Measurements from ENCODE around the gene CDT1.

CDT1 gene

GRCh38 chr16:88842806-88843205, 39.2 kb downstream of the CDT1 start:
- no peaks in the 10 kb centered on the region for H3K27me3 ChIP-seq (ENCODE audit: low read length)
- no peaks in the 10 kb centered on the region for H3K36me3 ChIP-seq (ENCODE audit: low read length)
- no peaks in the 10 kb centered on the region for H3K9me3 ChIP-seq (ENCODE audit: insufficient read depth, low read length)
- H3K4me3 ChIP-seq (ENCODE audit: insufficient read depth, low read length, poor library complexity, severe bottlenecking), result no peak overlapping the region
- no peak overlapping the region for H3K9ac ChIP-seq (ENCODE audit: low read length)
- H4K20me1 ChIP-seq (ENCODE audit: low read depth, low read length), result no peaks in the 10 kb centered on the region
- H3K27ac ChIP-seq (ENCODE audit: low read depth, low read length), result no peak overlapping the region
- no peak overlapping the region for H2AFZ ChIP-seq (ENCODE audit: low read depth, low read length, severe bottlenecking)
- TF ChIP-seq, protein P1, sequence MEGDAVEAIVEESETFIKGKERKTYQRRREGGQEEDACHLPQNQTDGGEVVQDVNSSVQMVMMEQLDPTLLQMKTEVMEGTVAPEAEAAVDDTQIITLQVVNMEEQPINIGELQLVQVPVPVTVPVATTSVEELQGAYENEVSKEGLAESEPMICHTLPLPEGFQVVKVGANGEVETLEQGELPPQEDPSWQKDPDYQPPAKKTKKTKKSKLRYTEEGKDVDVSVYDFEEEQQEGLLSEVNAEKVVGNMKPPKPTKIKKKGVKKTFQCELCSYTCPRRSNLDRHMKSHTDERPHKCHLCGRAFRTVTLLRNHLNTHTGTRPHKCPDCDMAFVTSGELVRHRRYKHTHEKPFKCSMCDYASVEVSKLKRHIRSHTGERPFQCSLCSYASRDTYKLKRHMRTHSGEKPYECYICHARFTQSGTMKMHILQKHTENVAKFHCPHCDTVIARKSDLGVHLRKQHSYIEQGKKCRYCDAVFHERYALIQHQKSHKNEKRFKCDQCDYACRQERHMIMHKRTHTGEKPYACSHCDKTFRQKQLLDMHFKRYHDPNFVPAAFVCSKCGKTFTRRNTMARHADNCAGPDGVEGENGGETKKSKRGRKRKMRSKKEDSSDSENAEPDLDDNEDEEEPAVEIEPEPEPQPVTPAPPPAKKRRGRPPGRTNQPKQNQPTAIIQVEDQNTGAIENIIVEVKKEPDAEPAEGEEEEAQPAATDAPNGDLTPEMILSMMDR (IDR thresholded peaks at IDR 0.05; ENCODE audit: insufficient read depth, low read length, poor library complexity, severe bottlenecking), result no peak
- TF ChIP-seq EZH2phosphoT487 (conservative IDR thresholded peaks at IDR 0.05; ENCODE audit: low read length), result no peak
- H3K4me2 ChIP-seq (ENCODE audit: low read depth, low read length, poor library complexity, severe bottlenecking), result no peak overlapping the region
- no peaks in the 10 kb centered on the region for H3K9me2 ChIP-seq (replicated peaks; ENCODE audit: insufficient read depth, low read length)
- no peaks in the 10 kb centered on the region for H3K79me2 ChIP-seq (ENCODE audit: insufficient read depth, low read length)
- no peaks in the 10 kb centered on the region for H3F3A ChIP-seq (ENCODE audit: insufficient read depth)

- no peaks in the 10 kb centered on the region for H3K79me2 ChIP-seq (ENCODE audit: insufficient read depth, low read length)
- no peaks in the 10 kb centered on the region for H4K20me1 ChIP-seq (ENCODE audit: low read depth, low read length)
- no peak overlapping the region for H3K27ac ChIP-seq (ENCODE audit: low read depth, low read length)
- no peak overlapping the region for H3K4me3 ChIP-seq (ENCODE audit: insufficient read depth, low read length, poor library complexity, severe bottlenecking)
- H3K9me3 ChIP-seq (ENCODE audit: insufficient read depth, low read length), result no peaks in the 10 kb centered on the region
- H3F3A ChIP-seq (ENCODE audit: insufficient read depth), result no peaks in the 10 kb centered on the region
- no peak overlapping the region for H2AFZ ChIP-seq (ENCODE audit: low read depth, low read length, severe bottlenecking)
- H3K36me3 ChIP-seq (ENCODE audit: low read length), result no peaks in the 10 kb centered on the region
- no peaks in the 10 kb centered on the region for H3K27me3 ChIP-seq (ENCODE audit: low read length)
- no peaks in the 10 kb centered on the region for H3K9me2 ChIP-seq (replicated peaks; ENCODE audit: insufficient read depth, low read length)
- H3K4me2 ChIP-seq (ENCODE audit: low read depth, low read length, poor library complexity, severe bottlenecking), result no peak overlapping the region
- H3K9ac ChIP-seq (ENCODE audit: low read length), result no peak overlapping the region
- no peak for TF ChIP-seq EZH2phosphoT487 (conservative IDR thresholded peaks at IDR 0.05; ENCODE audit: low read length)
- TF ChIP-seq, protein P1 (IDR thresholded peaks at IDR 0.05; ENCODE audit: insufficient read depth, low read length, poor library complexity, severe bottlenecking), result no peak
Observed at GRCh38 chr16:88843256-88843655, 39.7 kb downstream of the CDT1 start.

DNA sequence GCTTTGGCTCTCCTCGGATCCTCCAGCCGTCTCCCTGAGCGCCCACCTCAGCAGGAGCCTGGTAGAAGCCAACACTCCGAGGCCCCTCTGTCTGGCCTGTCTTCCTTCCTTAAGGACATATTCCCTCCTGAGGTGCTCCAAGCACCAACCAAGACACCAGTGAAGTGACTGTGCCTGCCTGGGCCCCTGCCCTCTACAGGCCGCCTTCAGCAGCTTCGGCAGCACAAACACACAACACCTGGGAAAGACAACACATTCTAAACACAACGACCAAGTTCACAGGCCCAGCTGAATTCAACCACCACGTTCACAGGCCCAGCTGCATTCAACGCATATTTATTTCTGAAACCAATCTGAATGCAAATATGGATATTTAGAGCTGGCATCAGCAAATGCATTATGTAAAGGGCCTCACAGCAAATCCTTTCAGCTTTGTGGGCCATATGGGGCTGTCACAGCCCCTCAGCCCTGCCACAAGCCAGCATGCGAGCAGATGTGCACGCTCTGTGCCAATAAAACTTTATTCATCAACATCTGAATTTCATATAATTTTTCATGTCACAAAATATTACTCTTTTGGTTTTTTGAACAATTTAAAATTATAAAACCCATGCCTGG, 40.9 kb downstream of the CDT1 start:
- no peaks in the 10 kb centered on the region for H3K9me3 ChIP-seq (ENCODE audit: insufficient read depth, low read length)
- H4K20me1 ChIP-seq (ENCODE audit: low read depth, low read length), result no peaks in the 10 kb centered on the region

More for the DNA sequence above, 40.9 kb downstream of the CDT1 start:
- Histone ChIP-seq H3K4me3 (ENCODE audit: insufficient read depth, low read length, poor library complexity, severe bottlenecking) (no peak overlapping the region), H3K9me2 (replicated peaks; ENCODE audit: insufficient read depth, low read length) (no peaks in the 10 kb centered on the region), H3K36me3 (ENCODE audit: low read length) (no peaks in the 10 kb centered on the region), H3K27ac (ENCODE audit: low read depth, low read length) (no peak overlapping the region), H2AFZ (ENCODE audit: low read depth, low read length, severe bottlenecking) (no peak overlapping the region), H3K27me3 (ENCODE audit: low read length) (no peaks in the 10 kb centered on the region), H3F3A (ENCODE audit: insufficient read depth) (no peaks in the 10 kb centered on the region), H3K4me2 (ENCODE audit: low read depth, low read length, poor library complexity, severe bottlenecking) (no peak overlapping the region), H3K79me2 (ENCODE audit: insufficient read depth, low read length) (no peaks in the 10 kb centered on the region), H3K9ac (ENCODE audit: low read length) (no peak overlapping the region)
- TF ChIP-seq, protein P1 (IDR thresholded peaks at IDR 0.05; ENCODE audit: insufficient read depth, low read length, poor library complexity, severe bottlenecking), result no peak
- no peak for TF ChIP-seq EZH2phosphoT487 (conservative IDR thresholded peaks at IDR 0.05; ENCODE audit: low read length)
